Fibroblast of skin of right quadriceps (primary cell): ENCODE results near the gene EXOC1L.

Source experiments
- DNase-seq: peaks from one replicate; pipeline ENCODE4 v3.0.0-alpha.2; 2013

The EXOC1L gene, protein sequence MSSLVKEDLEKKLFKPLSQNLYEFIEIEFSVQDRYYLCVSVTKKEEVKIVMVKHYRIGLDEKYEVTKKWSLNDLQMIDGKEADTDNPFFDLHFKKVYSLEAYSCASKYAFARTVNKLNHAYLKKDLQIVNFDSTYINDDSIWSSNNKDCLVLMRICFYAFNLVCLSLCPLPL

DNA sequence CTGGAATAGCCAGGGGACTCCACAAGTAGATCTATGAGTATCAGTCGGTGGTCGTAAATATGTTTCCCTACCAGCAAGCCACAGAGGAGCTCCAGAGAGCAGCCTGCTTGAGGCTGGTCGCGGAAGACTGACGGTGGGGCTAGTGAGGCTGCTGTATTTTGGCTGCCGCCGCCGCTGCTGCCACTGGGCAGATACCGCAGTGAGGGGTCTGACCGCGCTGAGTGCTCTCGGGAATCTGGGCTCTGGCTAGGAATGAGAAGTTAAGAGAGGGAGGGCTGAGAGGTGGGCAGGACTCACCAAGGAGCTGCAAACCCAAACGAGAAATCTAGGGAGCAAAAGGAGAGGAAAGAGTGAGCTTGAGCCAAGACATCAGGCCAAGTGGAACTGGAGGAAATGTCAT, at the start of gene EXOC1L:
Gene EXOC1L (plus strand): TSS at position 157 of the 400 bp plus-strand sequence. CDS start 237 bp downstream, at position 394.
- DNase-seq = peak; percentile 18

- DNase-seq = no peak
Measured at GRCh38 chr4:55770662-55771061, 48.9 kb upstream of the EXOC1L start.

GRCh38 chr4:55781341-55781740, 38.2 kb upstream of the EXOC1L start:
- DNase-seq = no peak

DNA sequence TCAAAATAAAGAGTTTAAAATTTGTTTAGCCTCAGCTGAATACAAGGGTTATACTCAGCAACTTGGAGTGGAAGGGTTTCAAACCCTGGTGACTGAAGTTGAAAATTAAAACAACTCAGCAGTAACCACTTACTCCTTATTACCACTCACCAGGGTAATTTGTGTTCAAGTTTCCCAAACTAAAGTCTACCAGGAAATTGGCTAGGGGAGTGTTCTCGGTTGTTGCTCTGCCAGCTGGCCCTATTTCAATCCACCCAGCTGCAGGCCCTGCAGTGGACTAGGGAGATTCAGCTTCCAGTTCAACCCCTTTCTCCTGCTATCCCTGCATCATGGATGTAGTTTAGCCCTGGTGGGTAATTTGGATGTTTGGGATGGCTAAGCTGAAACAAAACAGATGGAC, 37.8 kb upstream of the EXOC1L start:
- no peak for DNase-seq

GRCh38 chr4:55783584-55783983, 36.0 kb upstream of the EXOC1L start:
- no peak for DNase-seq

DNA sequence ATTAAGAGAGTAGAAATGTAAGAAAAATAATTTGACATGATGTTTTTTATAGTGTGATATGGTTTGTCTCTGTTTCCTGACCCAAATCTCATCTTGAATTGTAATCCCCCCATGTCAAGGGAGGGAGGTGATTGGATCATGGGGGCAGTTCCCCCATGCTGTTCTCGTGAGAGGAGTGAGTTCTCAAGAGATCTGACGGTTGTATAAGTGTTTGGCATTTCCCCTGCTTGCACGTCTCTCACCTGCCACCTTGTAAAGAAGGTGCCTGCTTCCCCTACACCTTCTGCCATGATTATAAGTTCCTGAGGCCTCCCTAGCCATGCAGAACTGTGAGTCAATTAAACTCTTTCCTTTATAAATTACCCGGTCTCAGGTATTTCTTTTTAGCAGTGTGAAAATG, 34.8 kb upstream of the EXOC1L start:
- no peak for DNase-seq

DNA sequence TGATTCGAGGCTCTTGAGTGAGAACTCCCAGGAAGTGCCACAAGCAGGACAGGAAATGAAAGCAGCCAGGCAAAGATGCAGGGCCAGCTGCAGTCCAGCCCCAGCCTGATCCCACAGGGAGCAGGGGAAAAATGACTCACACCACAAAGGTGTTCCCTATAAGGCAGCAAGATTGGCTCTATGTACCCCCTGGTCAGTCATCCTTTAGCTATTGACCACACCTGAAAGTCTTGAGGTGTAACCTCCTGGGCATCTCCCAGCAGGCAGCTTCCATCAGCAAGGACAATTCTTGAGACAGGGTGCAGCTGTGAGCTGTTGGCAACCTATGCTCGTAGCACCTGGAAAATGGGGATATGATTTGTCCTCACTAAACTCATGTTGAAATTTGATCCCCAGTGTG, 27.9 kb upstream of the EXOC1L start:
- DNase-seq = no peak

DNA sequence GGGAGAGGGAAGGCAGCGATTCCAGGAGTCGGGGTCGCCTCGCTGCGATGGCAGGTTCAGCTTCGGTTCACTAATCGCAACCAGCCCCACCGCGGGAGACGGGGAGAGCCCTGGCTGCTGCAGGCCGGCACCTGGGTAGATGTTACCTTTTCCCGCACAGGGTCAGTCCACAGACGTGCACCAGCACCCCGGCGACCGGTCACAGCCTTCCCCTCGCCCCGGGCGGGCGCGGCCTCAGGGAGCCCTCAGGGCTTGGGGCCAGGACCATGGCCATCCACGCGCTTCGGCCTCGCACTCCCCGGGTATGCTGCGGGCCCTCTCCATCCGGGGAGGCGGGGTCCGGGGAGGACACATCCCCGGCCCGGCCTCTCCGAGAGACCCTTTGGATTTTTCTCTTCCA, 26.1 kb upstream of the EXOC1L start:
- DNase-seq = no peak

DNA sequence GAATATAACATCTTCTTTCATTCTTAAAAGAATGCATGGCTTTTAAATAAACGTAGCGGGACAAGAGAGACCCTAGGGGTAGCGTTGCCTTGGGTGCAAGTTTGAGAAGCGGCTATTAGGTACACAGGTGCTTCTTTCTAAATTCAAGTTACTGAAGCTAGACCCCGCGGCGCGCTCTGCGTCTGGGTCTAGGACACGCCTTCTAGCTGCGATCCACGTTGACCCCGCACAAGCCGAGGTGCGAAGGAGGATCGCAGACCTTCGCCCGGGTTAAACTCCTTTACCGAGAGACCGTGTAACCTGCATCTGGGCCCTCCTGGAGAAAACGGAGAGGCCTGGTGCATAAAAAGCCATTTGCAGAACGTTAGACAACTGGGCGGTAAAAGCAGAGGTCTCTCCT, 25.5 kb upstream of the EXOC1L start:
- DNase-seq = no peak

DNA sequence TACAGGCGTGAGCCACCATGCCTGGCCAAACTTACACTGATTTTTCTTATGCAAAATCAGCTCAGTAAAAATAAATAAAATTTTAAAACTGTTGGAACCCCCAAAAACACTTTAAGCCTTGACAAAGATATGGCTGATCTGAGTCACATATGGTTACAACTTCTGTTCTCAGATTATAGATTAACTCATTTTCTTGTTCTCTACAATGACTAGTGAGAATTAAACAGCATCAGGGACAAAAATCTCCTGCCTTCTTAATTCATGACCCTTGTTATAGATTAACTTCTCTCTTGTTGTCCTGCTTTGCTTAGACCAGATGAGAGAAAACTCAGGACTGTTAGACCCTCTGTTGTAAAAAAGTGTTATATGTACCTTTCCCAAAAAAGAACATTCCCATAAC, 24.2 kb upstream of the EXOC1L start:
- no peak for DNase-seq

- DNase-seq = no peak
Measured at GRCh38 chr4:55801498-55801897, 18.1 kb upstream of the EXOC1L start.

DNA sequence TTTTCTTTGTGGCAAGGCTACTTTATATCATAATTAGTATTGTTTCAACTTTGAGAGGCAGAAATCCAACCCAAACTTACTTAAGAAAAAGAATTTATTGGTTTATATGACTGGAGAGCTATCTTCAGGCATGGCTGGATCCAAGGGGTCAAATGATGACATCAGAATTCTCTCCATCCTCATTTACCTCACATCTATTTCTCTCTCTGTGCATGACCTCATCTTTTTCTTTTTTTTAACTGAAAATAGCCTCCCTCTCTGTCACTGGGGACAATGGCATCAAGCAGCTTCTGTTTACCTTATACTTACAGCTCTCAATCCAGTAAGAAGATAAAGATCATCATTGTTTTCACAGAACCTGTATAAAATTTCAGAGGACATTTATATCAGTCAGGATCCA, 12.0 kb upstream of the EXOC1L start:
- DNase-seq = no peak

GRCh38 chr4:55808186-55808585, 11.4 kb upstream of the EXOC1L start:
- no peak for DNase-seq

- DNase-seq = no peak
Measured at GRCh38 chr4:55808632-55809031, 11.0 kb upstream of the EXOC1L start.

- no peak for DNase-seq
Measured at GRCh38 chr4:55817691-55818090, 1.9 kb upstream of the EXOC1L start.

GRCh38 chr4:55820279-55820678, 689 bp downstream of the EXOC1L start:
- DNase-seq = no peak

DNA sequence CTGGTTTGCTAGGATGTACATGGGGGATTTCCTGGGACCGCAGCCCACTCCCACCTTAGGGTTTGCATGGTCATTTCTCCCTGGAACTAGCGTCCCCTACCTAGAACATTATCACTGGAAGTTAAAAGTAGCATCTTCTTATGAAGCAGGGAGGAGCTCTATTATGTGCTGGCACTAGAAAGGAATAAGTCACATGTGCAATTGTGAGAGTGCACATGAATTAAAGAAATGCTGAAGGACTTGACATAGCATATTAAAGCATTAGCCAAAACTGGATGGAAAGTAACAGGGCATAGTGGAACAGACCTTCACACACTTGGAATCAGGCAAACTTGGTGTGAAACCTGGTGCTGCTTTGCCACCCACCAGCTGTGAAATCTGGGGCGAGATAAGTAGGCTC, 2.7 kb downstream of the EXOC1L start:
- DNase-seq = no peak

DNA sequence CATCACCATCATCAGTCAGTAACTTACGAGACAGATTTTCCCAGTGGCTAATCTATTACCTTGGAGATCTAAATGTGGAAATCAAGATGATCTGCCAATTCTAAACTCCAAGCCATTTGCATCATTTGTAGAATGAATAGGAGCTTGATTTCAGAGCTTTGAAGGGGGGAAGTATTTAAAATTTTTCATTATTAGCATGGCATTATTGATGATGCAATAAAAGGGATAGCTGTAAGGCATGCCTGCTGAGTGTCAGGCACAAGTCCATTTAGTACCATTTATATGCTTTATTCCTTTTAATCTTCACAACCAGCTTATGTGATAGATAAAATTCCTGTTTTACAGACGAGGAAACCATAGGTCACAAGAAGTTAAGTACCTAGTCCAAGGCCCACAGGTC, 5.3 kb downstream of the EXOC1L start:
- no peak for DNase-seq

DNA sequence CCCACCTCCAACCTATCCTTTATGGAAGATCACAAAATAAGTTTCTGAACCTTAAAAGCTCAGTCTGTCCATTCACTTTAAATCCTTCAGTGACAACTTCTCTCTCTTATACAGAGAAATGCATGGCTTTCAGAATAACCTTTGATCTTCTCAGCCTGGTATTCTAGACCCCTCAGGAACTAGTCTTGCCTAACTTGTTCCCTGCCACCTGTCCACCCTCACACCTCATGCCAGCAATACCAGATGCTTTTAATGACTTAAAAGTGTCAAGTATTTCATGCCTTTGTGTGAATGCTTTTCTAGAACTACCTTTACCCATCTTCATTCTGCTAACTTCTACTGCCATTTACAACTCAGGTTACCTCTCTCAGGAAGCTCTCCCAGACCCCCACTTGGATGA, 7.4 kb downstream of the EXOC1L start:
- DNase-seq = no peak

DNA sequence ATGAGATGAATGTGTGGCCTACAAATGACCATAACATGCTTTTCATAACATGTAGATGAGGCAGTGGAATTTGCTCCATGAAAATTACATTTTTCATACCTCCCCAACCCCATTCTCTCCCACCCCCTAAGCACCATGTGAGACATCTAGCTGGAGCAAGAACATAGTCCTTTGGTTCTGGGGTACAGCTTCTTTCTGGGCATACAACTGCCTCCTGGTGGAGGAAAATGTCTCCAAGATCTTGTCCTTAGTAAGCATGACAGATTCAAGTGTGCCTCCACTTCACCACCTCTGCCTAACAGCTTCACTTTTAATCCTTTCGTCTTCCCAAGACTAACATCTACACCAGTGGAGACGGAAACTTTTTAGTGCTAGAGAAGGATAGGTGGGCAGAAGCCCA, 8.0 kb downstream of the EXOC1L start:
- no peak for DNase-seq

GRCh38 chr4:55830048-55830447, 10.5 kb downstream of the EXOC1L start:
- no peak for DNase-seq

DNA sequence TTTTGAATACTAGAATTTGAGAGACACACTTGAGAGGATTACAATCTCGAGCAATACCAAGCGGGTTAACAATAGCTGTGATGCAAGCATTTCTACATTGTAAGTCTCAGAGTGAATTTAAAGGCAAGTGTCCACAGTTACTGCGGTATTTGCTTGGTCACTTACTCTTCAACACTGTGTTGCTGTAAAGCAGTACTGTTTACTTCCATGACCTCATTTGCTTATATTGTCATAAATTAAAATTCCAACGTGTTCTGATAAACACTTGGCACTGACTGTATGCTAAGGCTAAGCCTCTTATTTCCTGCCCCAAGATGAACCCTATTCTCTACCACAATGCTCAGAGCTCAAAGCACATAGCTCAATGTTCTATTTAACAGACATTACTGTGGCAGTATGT, 11.1 kb downstream of the EXOC1L start:
- DNase-seq = no peak

- peak; percentile 9 for DNase-seq
Measured at GRCh38 chr4:55834086-55834795, 14.7 kb downstream of the EXOC1L start.

DNA sequence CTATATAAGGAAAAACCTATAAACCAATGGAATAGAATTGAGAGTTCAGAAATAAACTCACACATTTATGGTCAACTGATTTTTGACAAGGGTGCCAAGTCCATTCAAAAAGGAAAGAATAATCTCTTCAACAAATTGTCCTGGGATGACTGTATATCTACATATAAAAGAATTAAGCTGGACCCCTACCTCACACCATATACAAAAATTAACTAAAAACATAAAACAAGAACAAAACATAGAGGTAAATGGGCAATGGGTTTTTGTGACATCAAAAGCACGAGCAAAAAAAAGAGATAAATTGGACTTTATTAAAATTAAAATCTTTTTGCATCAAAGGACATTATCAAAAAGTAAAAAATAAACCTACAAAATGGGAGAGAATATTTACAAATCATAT, 18.3 kb downstream of the EXOC1L start:
- no peak for DNase-seq

DNA sequence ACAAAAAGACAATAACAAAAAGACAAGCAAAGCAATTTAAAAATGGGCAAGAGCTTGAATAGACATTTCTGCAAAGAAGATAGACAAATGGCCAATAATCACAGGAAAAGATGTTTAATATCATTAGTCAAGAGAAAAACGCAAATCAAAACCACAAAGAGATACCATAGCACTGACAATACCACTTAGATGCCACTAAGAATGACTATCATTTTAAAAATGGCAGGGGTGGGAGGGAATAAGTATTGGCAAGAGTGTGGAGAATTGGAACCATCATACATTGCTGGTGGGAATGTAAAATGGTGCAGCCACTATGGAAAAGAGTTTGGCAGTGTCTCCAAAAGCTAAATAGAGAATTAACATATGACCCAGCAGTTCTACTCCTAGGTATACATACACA, 18.8 kb downstream of the EXOC1L start:
- peak; percentile 9 for DNase-seq
